MV-4-11 (cell line): ENCODE measurements around the gene SORBS2.

Experiments used
- DNase-seq: peaks from one replicate; lab custom pipeline; 2025; lab: John Stamatoyannopoulos, UW

SORBS2 gene

DNA sequence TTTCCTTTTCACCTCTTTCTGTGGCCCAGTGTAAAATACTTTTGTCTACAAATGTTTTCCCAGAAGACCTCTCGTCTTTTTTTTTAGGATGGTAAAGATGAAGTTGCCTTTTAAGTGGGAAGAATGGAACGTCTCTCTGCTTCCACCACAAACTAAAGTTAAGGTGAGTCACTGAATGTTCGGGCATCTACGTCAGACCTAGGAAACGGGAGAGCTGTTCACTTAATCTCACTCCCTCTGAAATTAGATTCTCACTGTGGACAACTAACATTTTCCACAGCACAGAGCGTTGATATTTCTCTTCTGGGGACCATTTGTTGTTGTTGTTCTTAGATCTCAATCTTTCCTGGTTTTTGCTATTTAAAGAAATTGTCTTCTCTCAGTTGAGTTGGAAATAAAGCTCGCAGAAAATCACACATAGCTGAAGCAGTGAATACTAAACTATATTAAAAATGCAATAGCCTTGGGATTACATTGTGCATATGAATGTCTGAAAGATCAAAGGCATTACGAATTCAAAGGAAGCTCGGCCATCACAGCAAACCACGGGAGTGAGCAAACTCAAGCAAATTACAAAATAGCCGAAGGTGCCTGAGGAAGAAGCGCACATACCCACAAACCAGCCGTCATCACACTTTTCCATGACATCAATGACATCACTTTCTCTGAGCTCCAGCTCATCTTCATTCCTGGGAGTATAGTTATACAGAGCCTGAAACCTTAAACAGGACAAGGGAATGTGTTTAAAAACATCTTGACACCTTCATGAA, 222.7 kb downstream of the SORBS2 start:
- no peak for DNase-seq

DNA sequence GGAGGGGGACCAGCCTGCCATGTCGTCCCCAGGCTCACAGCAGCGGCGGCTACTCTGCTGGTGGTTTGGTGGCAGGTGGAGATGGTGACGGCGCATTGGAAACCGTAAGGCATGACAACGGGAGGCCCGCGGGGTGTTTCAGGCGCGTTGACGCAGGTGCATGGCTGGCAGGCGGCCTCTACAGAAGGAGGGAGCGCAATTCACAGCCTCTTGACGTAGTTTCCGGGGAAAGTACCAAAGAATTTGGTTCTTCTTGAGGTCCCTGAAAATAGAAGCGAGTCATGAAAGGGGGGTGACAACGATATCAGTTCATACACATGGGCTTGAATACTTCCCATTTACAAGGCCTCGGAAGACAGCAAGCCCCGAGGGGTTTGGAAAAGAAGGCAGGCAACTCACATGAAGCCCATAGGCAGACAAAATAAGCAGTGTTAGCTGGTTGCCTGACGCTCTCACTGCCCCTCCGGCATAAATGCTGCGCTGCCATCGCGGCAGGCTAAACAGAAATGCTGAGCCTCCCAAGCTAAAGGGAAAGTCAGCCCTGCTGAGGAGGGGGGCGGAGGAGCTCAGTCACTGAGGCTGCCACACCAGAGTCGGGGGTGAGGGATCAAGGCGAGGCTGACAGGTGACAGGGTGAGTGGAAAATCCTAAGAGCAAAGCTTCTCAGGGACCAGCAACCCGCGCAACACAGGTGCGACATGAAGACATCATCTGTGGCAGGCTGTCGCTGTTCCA, 224.4 kb downstream of the SORBS2 start:
- no peak for DNase-seq

DNA sequence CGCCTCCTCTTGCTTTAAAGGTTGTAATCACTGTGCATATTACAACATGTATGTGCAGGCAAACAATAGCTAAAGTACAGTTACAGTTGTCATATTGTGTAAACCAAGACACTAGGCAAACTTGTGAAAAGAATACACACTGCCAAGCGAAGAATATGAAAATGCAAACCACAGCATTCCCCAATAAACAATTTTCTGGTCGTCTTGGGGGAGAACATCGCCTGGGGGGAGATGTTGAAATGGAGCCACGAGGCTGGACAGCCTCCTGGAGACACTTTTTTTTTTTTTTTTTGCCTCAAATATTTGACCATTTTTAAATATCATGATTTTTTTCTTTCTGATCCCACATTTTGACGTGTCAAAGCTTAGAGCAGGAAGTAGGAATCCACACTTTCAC, 225.0 kb downstream of the SORBS2 start:
- no peak for DNase-seq

DNA sequence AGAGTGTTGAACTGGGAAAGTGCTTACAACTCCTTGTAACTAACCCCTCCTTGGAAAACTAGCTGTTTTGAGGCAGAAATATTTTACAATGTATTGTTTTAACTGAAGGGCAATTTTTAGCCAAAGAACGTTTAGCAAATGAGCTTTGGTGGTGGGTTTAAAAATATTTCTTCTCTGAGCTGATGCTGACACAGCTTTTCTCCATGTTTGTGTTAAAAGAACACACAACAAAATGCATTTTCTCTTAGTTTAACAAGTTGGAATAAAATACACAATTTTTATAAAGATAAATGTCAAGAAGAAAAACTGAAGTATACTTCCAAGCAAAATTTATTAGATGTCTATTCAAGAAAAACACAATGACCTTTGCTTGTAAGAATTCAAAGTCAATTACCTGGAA, 226.8 kb downstream of the SORBS2 start:
- DNase-seq: no peak

DNA sequence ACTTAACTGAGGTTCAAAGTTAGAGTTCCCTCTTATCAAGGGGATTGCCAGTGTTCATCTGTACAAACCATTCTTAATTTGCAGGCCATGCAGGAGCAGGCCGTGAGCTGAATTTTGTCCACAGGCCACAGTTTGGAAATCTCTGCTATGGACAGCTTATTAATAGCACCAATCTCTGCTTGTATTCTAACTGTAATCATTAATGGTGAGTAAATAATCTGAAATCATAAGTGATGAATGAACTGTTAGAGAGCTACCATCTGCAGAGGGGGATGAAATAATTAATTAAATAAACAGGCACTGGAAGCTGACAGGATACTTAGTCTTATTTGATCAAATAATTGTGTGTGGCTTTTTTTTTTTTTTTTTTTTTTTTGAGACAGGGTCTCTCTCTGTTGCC, 228.2 kb downstream of the SORBS2 start:
- no peak for DNase-seq

DNA sequence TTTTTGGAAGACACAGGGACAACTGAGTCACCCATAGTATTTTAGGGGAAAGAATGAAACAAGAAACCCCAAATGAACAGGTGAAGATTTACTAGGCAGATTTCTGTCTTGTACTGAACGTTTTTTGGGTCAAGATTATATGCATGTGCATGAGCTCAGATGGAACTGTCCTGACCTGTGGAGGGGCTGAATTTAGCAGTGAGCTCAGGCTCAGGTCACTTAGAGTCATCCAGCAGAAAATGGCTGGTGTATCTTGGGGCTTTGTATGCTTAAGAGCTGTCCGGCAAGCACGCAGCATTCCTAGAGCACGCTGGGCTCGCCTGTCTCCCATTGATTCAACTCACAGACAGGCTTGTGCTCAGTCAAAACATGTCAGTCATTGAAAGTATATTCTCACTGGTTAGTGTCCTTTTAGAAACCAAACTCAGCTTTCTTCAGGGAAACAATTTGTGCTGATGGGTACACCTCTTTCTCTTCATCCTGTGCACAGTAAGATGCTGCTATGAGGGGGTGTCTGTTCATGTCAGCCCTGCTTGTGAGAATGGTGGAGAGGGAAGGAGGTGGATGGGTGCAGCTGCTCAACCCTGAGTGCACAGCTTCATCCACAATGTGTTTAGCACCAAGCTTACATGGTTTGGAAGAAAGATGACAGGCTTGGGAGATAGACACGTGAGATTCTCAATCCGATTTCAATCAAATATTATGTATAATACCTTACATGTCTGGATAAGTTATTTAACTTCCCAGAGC, 229.2 kb downstream of the SORBS2 start:
- DNase-seq: no peak

GRCh38 chr4:185580699-185581098, 231.3 kb downstream of the SORBS2 start:
- no peak for DNase-seq

DNA sequence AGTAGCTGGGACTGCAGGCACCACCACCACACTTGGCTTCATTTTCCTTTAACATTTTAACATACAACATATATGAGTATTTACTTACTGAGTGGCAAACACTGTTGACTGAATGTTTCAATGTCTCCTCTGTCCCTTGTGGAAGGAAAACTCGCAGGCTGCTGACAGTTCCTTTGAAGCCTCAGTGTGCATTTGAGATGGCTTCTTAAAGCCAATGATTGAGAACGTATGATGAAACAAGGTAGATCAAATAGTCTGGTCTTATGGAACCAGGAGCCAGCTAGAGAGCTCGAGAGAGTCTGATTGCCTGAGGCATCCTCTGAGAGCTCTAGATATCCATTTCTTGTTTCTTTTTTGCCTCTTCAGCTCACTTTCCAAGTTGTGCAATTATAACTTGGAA, 233.7 kb downstream of the SORBS2 start:
- DNase-seq: no peak

DNA sequence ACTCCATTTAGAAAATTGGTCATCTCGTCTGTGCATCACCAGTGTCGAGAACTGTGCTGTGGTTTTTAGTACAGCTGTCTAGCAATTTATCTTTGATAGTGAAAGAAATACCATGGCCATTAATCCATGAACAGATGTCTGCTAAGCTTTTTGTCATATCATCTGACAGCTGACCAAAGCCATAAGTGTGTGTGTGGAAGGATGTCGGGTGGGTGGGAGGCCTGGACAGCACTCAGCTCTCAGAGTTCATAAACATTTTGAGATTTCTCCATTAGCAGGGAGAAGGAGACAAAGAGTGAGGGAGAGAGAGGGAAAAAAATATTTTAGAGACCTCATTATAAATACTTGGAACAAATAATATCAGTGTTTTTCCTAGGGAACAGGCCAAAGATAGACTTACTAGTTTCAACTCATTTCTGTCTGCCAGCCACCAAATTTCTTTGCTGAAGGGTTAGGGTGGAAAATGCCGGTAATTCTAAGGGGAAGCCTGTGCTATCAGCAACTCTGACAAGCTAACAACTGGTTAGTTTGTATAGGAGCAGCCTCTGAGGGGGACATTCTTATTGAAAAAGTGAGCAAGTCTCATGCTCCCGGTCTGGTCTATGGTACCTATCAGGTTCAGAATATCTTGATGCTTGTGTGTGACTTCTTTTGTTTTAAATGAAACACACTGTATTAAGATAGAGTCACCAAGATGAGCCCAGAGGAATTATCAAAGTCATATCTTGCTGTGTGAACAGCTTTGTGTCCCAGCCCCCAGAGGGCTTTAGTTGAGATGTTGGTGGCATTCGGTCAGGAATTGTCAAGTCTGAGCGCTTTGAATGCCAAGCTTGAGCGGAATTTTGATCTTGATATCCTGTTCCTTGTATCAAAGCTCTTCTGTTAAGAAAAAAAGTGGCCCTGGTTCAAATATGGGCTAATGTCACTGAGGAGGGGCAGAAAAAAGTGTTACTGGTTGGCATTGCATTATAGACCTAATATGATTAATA, 234.7 kb downstream of the SORBS2 start:
- DNase-seq: no peak

DNA sequence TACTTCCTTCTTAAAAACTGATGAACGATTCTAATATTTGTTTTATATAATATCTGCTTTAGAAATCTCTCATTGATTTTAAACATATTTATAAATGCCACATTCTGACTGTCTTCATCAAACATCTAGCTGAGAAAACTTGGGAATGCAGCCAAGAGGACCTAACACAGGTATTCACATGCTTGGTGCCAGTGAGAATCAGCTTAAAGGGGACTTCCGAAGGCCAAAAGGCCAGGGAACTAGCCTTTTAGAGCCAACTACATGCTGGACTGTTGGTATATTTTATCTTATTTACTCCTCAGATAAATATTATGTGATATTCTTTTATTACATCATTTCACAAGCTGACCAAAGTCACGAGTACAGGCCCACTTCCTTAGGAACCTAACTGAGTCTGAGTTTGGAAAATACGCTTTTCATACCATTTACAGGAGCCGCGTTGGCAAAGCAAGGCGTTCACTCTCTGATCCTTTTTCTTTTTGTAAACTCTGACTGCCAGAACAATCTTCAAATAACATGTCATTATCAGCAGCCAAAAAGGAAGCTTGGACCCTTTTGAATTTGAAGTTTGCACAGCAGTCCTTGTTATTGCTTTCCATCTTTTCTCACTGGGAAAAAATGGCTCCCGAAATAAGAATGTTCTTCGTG, 235.6 kb downstream of the SORBS2 start:
- DNase-seq: no peak

- DNase-seq: no peak
Observed at GRCh38 chr4:185573651-185574199, 238.3 kb downstream of the SORBS2 start.

GRCh38 chr4:185570727-185571126, 241.3 kb downstream of the SORBS2 start:
- no peak for DNase-seq

- no peak for DNase-seq
Observed at GRCh38 chr4:185567381-185568376, 244.3 kb downstream of the SORBS2 start.

- no peak for DNase-seq
Observed at GRCh38 chr4:185566972-185567371, 245.0 kb downstream of the SORBS2 start.

- no peak for DNase-seq
Observed at GRCh38 chr4:185566425-185566824, 245.6 kb downstream of the SORBS2 start.

GRCh38 chr4:185565696-185566095, 246.3 kb downstream of the SORBS2 start:
- DNase-seq: no peak

DNA sequence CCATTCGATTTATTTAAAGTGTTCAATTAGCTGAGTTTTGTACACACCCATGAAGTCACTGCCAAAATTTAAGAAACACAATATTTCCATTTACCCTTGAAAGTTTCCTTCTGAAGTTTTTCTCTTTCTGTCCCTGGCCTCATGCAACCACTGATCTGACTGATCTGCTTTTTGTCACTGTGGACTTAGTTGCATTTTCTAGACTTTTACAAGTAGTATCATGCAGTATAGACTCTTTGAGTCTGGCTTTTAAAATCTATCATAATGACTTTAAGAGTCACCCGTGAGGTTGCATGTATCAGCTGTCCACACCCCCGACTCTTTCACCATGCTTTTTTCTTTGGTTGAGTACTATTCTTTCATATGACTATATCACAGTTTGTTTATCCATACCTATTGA, 247.6 kb downstream of the SORBS2 start:
- DNase-seq: no peak

GRCh38 chr4:185562531-185562930, 249.5 kb downstream of the SORBS2 start:
- no peak for DNase-seq

DNA sequence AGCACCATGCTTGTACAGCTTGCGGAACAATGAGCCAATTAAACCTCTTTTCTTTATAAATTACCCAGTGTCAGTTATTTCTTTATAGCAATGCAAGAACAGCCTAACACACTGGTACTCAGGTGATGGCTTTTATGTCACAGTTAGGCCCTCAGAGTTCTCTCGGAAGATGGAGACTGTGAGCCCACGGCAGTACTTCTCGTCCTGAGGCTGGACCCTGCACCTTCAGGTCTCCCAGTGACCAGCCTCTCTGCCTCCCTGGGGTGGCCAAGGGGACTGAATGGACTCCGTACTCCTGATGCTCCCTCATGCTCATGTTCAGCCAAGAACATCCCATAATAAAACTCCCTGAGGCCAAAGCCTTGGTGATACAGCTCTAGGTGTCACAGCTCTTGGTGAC, 251.7 kb downstream of the SORBS2 start:
- DNase-seq: no peak

- no peak for DNase-seq
Observed at GRCh38 chr4:185559915-185560281, 252.1 kb downstream of the SORBS2 start.
